Fibroblast of upper back skin (primary cell): ENCODE results near the gene PRR14.

Experiments
- DNase-seq: peaks from one replicate; pipeline ENCODE4 v3.0.0-alpha.2; 2013

Gene PRR14

GRCh38 chr16:30660424-30661261 is 9.9 kb downstream of the PRR14 start:
- DNase-seq = peak; percentile 16

- DNase-seq = no peak
These were observed 11.7 kb downstream of the PRR14 start for GRCh38 chr16:30662449-30662848.

GRCh38 chr16:30663038-30663437 is 12.3 kb downstream of the PRR14 start:
- DNase-seq = no peak

GRCh38 chr16:30663820-30664219 is 13.1 kb downstream of the PRR14 start:
- DNase-seq = no peak

GRCh38 chr16:30664616-30665109 is 13.9 kb downstream of the PRR14 start:
- no peak for DNase-seq

- no peak for DNase-seq
These were observed 14.5 kb downstream of the PRR14 start for GRCh38 chr16:30665155-30665829.

- DNase-seq = no peak
These were observed 15.1 kb downstream of the PRR14 start for GRCh38 chr16:30665830-30666190.

GRCh38 chr16:30666681-30667080 is 15.9 kb downstream of the PRR14 start:
- DNase-seq = peak; percentile 19

GRCh38 chr16:30667361-30667905 is 16.7 kb downstream of the PRR14 start:
- DNase-seq = no peak

- DNase-seq = no peak
These were observed 17.6 kb downstream of the PRR14 start for GRCh38 chr16:30668393-30668792.

- DNase-seq = no peak
These were observed 18.5 kb downstream of the PRR14 start for GRCh38 chr16:30669026-30669902.

- no peak for DNase-seq
These were observed 19.4 kb downstream of the PRR14 start for GRCh38 chr16:30669903-30670824.

GRCh38 chr16:30675143-30675542 is 24.4 kb downstream of the PRR14 start:
- DNase-seq = no peak

GRCh38 chr16:30677931-30678585 is 27.3 kb downstream of the PRR14 start:
- DNase-seq = no peak

GRCh38 chr16:30678586-30678970 is 27.8 kb downstream of the PRR14 start:
- no peak for DNase-seq

GRCh38 chr16:30680326-30680725 is 29.6 kb downstream of the PRR14 start:
- no peak for DNase-seq

GRCh38 chr16:30688701-30689100 is 37.9 kb downstream of the PRR14 start:
- DNase-seq = no peak

- no peak for DNase-seq
These were observed 41.1 kb downstream of the PRR14 start for GRCh38 chr16:30691907-30692306.

GRCh38 chr16:30692396-30693064 is 41.8 kb downstream of the PRR14 start:
- no peak for DNase-seq

GRCh38 chr16:30694926-30695693 is 44.4 kb downstream of the PRR14 start:
- DNase-seq = no peak
